Epithelial cell of esophagus (primary cell): Measurements from ENCODE around the gene TXNDC5.
A peak's percentile ranks its signal among the peaks of the same experiment; 100 is the strongest.

Experiments
- DNase-seq: peaks from one replicate; pipeline ENCODE4 v3.0.0; 2010; ENCODE audit warnings: low read depth
- H3K4me3 ChIP-seq: 2 replicates; pipeline ENCODE4 v1.5.1; 2011; ENCODE audit warnings: mild to moderate bottlenecking, low read length, control low read depth
- TF ChIP-seq, protein P1 (sequence below): IDR thresholded peaks from 2 replicates; pipeline ENCODE4 v1.5.1; 2011; ENCODE audit warnings: low read depth, mild to moderate bottlenecking, low read length, control low read depth, inconsistent platforms; ENCODE audit not compliant: insufficient read depth; ENCODE audit errors: missing control alignments

TXNDC5 gene

GRCh38 chr6:7922596-7922995 is 12.0 kb upstream of the TXNDC5 start:
- H3K4me3 ChIP-seq: no peak overlapping the region
- TF ChIP-seq, protein P1, sequence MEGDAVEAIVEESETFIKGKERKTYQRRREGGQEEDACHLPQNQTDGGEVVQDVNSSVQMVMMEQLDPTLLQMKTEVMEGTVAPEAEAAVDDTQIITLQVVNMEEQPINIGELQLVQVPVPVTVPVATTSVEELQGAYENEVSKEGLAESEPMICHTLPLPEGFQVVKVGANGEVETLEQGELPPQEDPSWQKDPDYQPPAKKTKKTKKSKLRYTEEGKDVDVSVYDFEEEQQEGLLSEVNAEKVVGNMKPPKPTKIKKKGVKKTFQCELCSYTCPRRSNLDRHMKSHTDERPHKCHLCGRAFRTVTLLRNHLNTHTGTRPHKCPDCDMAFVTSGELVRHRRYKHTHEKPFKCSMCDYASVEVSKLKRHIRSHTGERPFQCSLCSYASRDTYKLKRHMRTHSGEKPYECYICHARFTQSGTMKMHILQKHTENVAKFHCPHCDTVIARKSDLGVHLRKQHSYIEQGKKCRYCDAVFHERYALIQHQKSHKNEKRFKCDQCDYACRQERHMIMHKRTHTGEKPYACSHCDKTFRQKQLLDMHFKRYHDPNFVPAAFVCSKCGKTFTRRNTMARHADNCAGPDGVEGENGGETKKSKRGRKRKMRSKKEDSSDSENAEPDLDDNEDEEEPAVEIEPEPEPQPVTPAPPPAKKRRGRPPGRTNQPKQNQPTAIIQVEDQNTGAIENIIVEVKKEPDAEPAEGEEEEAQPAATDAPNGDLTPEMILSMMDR: no peak
- no peak for DNase-seq

- no peak for DNase-seq
- TF ChIP-seq, protein P1: no peak
- no peak overlapping the region for H3K4me3 ChIP-seq
Observed at GRCh38 chr6:7921632-7922092, 11.1 kb upstream of the TXNDC5 start.

GRCh38 chr6:7921046-7921445 is 10.5 kb upstream of the TXNDC5 start:
- TF ChIP-seq, protein P1: no peak

DNA sequence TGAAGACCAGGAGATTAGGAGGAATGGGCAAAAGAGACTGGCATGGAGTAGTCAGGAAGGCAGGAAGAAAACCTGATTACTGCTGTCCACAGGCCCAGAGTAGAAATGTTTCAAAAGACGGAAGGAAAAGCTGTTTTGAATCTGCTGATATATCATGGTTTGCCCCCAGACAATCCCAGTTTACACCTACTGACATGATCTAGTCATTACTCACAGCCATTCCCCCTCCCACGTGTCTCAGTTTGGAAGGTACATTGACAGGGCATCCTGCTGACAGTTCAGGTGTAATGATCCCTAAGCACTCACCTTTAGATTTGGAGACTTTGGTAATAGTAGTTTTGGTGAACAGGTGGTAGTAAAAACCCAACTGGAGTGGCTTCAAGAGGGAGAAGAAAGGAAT is 9.8 kb upstream of the TXNDC5 start:
- TF ChIP-seq, protein P1: no peak
- DNase-seq: peak; percentile 86
- H3K4me3 ChIP-seq: no peak overlapping the region

More at GRCh38 chr6:7921046-7921445, 10.5 kb upstream of the TXNDC5 start:
- H3K4me3 ChIP-seq: no peak overlapping the region
- no peak for DNase-seq

GRCh38 chr6:7919871-7920270 is 9.3 kb upstream of the TXNDC5 start:
- no peak overlapping the region for H3K4me3 ChIP-seq
- DNase-seq: peak; percentile 95
- TF ChIP-seq, protein P1: no peak

DNA sequence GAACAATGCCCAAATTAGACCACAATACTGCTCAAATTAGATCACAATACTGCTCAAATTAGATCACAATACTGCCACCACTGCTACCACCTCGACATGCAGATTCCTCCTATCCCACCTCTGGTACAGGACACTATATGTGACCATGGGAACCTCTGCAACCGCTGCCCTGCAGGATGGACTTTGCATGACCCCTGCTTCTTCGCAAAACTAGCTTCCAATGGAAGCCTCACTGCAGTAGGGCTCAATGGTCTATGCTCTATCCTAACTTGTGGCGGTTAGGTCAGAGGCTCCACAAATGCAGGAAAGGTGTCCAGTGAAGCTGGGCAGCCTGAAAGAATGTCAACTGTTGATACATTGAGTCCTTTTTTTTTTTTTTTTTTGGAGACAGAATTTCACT is 7.8 kb upstream of the TXNDC5 start:
- no peak overlapping the region for H3K4me3 ChIP-seq
- TF ChIP-seq, protein P1: no peak
- DNase-seq: no peak

DNA sequence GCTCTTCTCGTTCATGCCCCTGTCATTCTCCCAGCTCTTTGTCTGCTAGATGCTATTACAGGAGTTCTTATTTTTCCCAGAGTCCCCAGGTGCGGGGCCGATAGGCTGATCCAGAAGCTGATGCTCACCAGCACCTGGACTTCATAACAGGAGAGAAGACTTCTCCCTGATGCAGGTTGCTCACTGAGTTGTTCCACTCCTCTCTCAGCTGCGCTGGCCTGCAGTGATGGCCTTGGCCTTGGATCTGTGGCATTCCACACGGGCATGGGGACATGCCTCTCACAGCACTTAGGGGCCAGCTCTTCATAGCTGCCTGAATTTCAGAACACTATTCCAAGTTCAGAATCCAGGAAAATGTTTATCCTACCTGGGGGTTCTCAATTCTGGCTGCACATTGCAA is 7.1 kb upstream of the TXNDC5 start:
- no peak overlapping the region for H3K4me3 ChIP-seq
- TF ChIP-seq, protein P1: no peak
- DNase-seq: no peak
